GM18505 (cell line): ENCODE data around the gene NRK.
"Not testable (repeated sequence)": the region's sequence is repeated elsewhere in the genome, so short reads cannot be mapped to it uniquely, and the experiment has no call there.

Experiments
- ATAC-seq: cut with Tn5 transposase; IDR thresholded peaks from one replicate; pipeline ENCODE4 v1.9.1; 2021; ENCODE audit not compliant: unreplicated experiment
- POLR2A ChIP-seq: IDR thresholded peaks from 4 replicates; pipeline ENCODE4 v1.6.1; 2011; ENCODE audit warnings: borderline replicate concordance; ENCODE audit not compliant: insufficient read depth, insufficient read length; ENCODE audit errors: extremely low read depth

Gene NRK

DNA sequence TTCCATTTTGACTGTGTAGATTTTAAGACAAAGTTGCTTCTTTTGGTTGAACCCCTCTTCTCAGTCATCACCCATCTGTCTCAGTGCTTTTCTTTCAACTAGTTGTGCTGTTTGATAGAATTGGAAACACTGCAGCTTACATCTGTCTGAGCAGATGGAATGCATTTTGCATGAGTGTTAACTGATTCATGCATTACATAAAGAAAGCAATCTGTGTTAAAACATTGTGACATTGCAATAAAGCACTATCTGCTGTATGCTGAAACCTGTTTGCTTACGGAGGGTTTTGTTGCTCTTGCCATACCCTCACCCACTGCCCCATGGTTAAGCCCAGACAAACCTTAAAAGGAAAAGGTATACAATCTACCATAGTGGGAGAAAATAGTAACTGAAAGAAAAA is 47.4 kb downstream of the NRK start:
- TF ChIP-seq POLR2A = no peak
- ATAC-seq = no peak

DNA sequence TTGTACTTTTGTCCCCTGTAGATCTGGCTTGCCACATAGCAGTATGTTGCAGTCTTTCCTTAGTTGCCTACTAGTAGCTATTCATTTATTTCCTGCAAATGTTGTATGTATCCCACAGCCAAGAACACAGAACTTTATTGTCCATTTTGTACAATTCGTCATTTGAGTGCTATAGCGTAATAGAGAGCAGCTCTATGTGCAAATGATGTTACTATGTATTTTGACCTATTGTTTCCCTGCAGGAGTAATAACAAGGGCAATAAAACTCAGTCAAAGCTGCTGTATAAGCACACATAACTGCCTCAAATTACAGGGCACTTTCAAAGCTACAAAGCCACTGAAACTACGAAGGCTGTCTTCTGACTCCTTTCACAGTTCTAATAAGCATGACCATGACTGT is 48.1 kb downstream of the NRK start:
- TF ChIP-seq POLR2A = no peak
- no peak for ATAC-seq

DNA sequence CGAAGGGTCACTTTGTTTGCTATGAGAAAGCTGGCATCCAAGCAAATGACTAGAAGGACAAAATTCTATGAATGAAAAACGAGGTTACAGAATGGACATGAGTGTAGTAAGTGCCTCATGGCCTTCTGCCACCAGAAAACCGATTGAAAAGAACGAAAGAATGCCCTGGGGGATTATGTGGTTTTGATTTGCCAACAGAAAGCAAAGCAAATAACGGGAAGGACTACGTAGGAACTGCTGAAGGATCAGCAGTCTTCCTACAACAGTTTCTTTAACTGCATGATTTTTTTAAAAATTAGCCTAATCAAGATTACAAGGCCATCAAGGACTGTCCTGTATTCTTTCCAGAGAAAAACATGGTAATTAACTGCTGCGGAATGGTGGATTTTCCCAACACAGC is 50.6 kb downstream of the NRK start:
- no peak for ATAC-seq
- TF ChIP-seq POLR2A = no peak

DNA sequence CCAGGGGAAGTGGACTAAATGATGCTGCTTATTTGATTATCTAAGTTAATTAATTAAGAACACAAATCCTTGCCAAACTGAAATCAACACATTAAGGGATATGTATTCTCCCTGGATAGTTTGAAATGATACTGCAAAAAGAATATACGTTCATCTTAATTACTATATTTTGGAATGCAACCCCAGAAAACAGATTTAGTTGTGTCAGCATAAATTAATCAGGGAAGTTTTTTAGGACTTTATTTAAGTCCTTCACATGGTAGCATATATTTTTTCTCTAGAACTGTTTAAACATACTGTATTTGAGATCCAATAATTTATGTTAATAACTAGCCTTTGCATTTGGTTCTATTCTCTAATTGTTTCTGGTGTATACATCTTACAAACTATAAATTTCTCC is 52.5 kb downstream of the NRK start:
- TF ChIP-seq POLR2A = no peak
- ATAC-seq = no peak

DNA sequence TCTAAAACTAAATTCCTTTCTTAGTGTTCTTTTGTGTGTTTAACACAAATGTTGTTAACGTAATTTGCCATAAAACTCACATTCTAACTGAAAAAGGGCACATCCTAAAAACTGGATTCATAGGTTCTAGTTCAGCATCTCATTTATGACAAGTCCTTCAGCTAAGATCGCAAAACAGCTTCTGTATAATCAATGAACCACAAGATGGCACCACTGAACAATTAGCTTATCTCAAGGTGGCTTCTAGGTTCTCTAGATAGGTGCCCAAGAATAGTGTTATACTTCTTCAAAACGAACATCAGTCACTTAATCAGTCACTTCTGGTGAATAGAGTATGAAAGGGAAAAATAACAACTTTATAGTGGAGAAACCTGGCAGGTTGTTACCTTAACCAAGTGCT is 54.3 kb downstream of the NRK start:
- TF ChIP-seq POLR2A = no peak
- no peak for ATAC-seq

DNA sequence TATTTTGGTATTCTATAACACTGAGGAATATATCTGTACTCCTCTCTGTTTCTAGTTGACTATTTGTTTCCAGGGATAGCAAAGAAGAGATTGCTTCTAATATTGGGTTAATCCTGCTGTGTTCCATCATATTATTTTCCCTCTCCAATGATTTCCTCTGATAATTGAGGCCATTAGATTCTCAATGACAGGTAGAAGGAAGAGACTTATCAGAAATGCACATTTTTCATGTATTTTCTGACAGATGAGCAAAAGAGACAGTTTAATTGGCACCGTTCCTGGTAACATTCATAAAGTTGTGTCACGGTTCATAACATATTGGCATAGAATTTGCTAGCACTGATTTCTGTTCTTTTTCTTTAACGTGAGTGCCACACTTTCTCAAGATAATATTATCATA is 58.2 kb downstream of the NRK start:
- no peak for TF ChIP-seq POLR2A
- no peak for ATAC-seq

DNA sequence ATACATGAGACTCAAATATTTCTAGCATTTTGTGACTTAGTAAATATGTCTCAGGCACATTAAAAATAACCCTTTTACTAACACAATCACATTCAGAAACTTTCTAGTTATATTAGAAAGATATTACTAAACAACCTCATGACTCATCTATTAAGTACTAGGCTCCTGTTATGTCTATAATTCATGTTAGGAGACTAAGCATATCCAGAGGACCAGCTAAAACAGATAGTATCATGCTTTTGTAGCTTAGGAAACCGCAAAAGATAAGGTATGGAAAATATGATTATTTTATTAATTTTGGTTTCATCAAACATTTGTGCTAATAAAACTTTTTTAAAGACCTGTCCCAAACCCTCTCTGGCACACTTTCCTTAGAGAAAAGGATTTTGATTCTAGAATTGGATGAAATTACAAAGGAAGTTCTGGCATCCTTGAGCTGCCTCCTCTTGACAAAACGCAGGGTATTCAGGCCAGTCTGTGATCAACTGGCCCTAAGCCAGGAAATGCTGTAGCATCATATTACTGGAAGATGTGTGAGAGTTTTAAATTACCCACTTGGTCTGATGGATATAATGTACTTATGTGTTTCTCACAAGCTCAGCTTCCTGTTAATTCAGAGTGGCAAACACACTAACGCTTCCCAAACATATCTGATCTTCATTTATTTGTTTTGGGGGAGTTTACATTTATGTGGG is 60.4 kb downstream of the NRK start:
- ATAC-seq = no peak
- no peak for TF ChIP-seq POLR2A

DNA sequence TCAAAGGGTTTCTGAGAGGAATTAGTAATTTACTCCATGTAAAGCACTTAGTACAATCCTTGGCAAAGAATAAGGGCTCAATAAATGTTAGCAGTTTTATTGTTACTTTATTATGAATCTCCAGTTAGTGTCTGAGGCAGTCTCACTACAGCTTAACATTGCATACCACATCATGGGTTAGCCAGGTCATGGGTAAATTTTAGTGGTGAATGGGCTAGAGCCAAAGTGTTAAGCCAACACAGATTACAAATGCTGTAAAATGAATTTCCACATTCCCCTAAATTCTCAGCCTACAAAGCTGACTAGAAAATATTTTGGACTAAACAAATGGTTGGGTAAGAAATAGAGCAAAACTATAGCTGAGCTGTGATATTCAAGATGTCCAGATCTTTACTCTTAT is 72.4 kb downstream of the NRK start:
- ATAC-seq = no peak
- TF ChIP-seq POLR2A = no peak

DNA sequence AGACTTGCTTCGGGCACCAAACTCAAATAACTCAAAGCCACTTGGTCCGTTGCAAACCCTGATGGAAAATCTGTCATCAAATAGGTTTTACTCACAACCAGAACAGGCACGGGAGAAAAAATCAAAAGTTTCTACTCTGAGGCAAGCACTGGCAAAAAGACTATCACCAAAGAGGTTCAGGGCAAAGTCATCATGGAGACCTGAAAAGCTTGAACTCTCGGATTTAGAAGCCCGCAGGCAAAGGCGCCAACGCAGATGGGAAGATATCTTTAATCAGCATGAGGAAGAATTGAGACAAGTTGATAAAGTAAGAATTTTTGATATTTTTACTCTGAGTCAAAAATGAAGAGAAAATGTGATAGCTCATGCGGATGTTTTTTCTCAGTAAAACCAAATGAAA is 87.2 kb downstream of the NRK start:
- TF ChIP-seq POLR2A = no peak
- no peak for ATAC-seq

DNA sequence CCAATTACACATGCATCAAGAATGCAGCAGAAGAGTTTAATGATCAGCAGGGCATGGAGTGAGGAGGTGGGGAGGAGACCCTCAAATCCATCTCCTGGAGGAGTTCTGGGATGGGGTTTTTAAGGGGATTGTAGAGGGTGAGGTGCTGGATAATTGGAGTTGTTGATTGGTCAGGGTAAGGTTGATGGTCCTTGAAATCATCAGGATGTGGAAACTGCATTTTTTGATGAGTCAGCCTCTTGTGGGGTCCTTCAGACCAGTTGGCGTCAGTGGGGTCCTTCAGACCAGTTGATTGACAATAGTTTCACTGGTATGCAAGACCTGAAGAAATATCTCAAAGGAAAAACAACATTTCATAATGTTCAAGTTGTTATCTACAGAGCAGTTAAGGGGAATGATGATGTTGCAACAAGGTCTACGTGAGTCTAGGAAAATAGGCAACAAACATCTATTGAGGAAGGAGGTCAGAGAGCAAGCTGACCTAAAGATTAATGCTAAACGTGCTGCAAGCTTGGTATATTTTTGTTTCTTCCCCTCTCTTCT is 88.3 kb downstream of the NRK start:
- no peak for TF ChIP-seq POLR2A
- ATAC-seq = no peak

DNA sequence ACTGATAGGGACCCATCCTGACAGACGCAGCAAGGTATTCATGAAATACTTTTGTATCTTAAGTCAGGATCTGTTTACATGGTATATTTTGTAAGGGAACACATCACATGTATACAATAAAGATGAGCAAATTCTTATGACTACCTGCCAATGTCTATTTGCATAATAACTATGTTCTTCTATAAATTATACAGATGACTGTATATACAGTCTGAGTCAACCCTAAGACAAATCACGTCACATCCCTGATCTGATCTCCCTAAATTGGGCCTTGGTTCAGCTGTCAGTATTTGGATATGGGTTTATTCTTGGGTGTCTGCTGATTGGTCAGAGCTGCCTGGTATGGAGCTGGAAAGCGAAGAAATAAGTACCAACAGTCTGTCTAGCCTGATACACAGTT is 122.9 kb downstream of the NRK start:
- ATAC-seq = no peak
- TF ChIP-seq POLR2A = no peak

DNA sequence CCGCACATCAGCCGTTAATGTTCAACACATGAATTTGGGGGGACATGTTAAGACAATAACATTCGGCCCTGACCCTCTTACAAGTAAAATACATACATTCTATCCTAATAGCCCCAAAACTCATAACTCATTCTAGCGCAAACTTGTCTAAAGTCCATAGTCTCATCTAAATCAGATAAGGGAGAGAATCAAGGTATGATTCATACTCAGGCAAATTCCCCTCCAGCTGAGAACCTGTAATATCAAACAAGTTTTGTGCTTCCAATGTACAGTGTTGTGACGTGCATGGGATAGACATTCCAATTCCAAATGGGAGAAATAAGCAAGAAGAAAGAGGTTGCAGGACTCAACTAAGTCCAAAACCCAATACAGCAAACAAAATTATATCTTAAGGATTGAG is 147.1 kb downstream of the NRK start:
- TF ChIP-seq POLR2A = no peak
- ATAC-seq = no peak

DNA sequence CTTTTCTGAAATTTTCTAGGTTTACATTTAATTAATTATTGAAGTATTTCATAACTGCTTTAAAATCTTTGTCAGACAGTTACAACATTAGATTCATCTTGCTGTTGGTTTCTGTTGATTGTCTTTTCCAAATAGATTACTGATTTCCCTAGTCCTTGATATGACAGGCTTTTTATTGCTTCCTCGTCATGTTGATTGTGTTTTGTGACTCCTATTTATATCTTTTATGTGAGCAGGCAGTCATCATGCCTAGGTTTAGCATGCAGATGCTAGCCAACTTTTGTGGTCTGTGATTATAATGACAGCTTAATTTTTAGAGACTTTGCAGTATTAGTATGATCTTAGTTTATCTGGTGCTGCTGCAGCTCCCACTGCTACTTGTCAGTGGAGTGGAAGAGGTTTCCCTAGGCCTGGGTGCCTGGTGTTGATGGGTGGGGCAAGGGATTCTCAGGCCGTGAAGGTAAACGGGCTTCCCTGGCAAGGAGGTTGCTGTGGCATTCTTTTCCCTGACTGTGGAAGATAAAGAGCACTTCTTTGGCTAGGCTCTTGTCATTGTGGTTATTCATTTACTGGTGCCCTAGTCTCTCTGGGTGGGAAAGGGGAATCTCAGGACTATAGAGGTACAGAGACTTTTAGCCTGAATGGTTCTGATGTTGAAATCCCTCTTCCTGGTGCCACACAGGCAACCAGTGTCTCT is 150.5 kb downstream of the NRK start:
- TF ChIP-seq POLR2A = no peak
- ATAC-seq = no peak

DNA sequence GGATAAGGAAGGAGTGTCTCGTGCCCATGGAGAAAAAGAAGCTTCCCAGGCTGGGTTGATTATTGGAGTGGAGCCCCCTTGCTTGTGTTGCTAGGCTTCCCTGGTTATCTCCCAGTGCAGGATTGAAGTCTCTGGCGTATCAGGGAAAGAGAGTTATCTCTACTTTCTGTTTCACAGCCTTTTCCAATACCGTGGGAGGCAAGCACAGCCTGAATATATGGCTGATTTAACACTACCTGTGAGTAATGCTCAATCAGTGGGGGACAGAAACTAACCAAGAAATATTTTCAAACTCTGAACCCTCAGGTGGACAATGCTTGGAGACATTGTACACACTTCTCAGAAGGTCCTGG is 151.0 kb downstream of the NRK start:
- no peak for TF ChIP-seq POLR2A
- ATAC-seq = no peak

DNA sequence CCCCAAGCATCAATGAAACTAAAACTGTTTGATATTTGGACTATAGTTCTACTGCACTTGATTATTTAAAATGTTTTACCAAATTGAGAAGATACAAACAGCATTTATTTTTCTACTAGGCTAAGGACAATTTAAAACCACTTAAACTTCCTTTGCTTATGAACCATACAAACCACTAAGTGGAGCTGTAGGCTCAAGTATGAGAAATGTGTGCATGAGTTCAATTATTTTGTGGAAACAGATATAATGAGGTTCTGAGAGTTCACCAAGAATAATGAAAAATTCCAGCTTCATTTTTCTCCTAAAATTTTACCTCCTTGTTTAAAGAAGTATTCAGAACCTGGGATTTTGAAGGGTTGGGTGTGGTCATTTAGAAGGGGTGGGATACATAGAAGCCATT is 153.0 kb downstream of the NRK start:
- ATAC-seq = no peak
- TF ChIP-seq POLR2A = no peak

DNA sequence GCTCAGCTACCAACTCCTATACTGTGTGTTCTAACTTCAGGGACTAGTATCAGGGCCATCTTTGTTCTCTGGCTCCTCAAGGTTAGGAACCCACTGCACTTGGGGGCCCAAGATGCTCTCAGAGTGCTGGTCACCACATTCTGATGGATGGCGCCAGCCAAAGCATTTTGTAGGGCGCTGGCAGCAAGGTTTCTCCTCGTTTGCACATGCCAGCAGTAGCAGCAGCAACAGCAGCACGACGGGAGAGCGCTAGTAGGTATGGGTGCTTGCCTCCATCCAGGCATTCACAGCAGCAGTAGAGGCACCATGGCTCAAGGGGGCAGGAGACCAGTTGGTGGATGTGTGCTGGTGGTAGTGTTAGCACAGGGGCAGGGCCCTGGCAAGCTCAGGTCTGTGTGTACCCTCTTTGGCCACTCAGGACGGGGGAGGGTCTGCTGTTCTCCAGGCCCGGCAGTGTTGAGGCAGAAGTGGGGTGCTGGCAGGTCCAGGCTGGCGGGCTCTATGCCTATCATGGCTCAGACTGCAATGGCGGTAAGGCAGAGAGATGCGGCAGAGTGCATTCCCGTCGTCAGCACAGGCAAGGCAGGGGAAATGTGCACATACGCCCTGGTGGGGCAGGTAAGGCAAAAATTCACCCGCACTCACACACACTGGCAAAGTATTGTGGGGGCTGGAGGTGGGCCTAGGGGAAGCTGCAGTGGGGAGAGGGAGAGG is 159.6 kb downstream of the NRK start:
- ATAC-seq = no peak
- TF ChIP-seq POLR2A = no peak

DNA sequence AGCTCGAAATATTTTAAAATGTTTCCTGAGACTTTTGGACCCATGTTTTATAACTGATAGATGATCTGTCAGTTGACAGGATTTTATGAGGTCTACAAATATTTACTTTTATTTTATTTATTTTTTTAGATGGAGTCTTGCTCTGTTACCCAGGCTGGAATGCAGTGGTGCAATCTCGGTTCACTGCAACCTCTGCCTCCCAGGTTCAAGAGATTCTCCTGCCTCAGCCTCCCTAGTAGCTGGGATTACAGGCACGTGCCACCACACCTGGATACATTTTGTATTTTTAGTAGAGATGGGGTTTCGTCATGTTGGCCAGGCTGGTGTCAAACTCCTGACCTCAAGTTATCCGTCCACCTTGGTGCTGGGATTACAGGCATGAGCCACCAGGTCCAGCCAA is 166.1 kb downstream of the NRK start:
- ATAC-seq = not testable (repeated sequence)
